GM18517 (cell line): Measurements from ENCODE around the gene SNTG2.

Source experiments
- ATAC-seq: cut with Tn5 transposase; IDR thresholded peaks from one replicate; pipeline ENCODE4 v1.9.1; 2021; ENCODE audit warnings: mild to moderate bottlenecking, moderate library complexity; ENCODE audit not compliant: unreplicated experiment

The SNTG2 gene

DNA sequence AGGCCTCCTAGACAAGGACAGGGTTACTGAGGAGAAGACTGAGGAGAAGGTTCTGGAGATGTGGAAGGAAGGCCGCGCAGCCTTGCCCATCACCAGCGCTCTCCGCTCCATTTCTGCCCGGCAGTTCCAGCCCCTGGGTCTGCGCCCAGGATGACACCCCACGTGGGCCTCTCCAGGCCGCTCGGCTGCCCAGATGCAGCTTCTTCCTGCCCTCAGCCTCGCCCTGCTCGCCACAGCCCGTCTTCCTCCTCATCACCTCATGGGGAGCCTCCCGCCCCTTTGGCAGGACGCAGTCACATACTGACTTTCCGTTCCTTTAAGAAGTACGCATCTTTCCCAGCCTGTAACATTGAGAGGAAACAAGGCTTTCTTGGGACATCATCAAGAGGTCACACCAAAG is 37.1 kb downstream of the SNTG2 start:
- no peak for ATAC-seq

DNA sequence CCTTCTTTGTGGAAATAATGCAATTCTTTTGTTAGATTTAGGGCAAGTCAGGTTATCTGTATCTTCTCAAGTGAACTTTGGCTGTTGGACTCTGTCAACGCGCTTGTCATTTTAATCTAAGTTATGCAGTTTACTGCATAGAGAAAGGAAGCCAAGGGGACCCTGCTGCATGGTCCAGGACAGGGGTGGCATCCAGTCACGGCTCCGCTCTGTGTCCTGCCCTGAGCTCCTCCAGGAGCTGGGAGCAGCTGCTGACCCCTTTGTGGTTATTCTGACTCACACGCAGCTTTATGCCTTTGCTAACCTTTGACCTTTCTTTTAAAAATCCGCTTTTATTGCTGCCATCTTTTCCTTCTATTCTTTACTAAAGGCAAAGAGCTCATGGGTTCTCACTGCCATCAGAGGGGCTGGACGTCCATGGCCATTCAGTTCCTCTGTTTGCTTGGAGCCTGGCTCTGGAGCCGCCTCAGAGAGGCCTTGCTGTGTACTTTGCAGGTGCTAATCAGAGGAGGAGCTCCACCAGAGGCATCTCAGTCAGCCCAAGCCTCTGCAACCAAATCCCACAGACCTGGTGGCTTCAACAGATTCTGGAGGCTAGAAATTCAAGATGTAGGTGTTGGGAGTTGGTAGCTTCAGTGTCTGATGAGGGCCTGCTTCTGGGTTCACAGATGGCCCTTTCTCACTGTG is 39.3 kb downstream of the SNTG2 start:
- ATAC-seq = no peak

DNA sequence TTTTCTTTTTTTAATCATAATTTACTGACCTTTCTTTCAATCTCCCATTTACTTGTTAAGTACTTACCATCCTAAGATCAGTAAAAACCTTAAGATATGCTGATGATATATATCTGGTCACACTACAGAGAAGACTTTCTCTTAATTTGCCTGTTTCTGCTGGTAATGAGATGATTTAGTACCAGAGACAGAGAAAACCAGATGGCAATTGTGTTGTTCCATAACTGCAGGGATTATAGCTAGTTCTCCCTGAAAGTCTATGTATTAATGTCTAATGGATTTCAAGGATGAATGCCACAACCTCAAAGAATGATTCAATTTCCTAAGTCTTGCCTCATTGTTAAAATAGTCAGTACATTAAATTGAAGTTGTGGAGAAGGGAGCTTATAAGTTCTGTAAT is 40.3 kb downstream of the SNTG2 start:
- no peak for ATAC-seq

DNA sequence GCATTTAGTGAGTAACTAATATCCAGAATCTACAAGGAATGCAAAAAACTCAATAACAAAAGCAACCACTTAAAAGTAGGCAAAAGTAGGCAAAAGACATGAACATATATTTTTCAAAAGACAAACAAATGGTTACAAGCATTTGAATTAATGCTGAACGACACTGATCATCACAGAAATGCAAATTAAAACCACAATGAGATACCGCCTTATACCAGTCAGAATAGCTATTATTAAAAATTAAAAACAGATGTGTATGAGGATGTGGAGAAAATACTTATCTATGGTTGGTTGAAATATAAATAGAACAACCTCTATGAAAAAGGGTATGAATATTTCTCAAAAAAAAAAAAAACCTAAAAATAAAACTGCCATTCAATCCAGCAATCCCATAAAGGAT is 51.7 kb downstream of the SNTG2 start:
- no peak for ATAC-seq

DNA sequence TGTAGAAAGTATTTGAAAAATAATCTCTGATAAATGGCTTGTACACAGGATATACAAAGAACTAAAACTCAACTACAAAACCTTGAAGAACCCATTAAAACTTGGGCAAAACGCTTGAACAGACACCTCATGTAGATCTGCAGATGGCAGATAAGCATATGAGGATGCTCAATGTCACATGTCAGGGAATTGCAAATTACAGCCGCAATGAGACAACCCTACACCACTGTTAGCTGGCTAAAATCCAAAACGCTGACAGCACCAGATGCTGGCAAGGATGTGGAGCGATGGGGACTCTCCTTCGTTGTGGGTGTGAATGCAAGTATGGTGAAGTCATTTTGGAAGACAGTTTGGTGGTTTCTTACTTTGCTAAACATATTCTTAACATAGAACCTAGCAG is 53.7 kb downstream of the SNTG2 start:
- no peak for ATAC-seq

DNA sequence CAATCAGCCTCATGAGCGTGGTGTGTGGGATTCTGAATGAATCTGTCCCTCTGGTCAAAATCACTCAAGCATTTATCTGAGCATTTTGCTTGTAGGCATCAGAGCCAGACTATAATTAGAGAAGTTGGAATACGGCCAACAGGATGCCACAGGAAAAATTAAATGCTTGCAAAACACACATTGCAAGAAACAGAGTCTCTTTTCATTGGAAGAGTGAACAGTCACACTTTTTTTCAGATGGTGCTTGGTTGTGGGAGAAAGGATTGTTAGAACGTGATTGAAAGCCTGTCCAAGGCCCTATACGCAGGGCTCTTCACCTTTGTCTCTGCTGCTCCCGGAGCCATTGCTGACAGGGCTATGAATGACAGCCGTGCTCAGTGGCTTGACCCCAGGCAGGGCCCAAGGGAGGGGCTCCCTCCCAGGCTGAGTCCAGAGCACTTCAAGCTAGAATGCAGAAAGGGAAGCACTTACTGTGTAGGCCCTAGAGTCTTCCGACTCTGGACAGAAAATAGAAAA is 59.8 kb downstream of the SNTG2 start:
- no peak for ATAC-seq

DNA sequence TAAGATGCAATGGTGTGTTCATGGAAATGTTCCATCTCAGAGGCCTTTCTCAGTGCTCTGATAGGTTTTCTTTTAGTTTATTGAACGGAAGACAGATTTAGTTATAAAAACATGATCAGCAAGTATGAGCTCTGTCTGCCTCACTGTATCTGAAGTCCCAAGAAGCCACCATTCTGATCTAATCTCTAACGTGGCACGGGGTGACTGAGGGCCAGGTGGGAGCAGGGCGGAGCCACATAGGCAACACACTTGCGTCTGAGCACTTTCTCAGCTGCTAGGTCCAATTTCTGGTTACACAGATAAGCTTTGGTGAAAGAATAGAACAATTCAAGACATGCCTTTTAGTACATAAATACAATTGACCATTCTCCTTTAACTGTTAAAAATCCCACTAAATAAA is 60.4 kb downstream of the SNTG2 start:
- no peak for ATAC-seq

DNA sequence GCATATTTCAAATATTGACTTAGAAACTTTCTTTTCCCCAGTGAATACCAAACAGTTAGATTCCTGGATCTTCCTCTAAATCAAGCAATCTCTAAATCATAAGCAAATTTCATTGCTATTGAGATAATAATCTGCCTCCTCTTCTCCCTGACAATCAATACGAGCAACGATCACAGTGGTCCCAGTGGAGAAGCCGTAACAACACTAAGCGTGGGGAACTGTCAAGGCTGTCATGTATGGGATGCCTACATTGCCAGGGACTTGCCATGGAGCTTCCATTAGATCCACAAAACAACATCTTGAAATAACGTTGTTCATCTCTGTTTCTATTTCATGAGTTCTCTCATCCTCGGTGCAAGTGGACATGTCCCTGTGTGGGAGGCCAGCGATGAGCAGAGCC is 61.3 kb downstream of the SNTG2 start:
- no peak for ATAC-seq

DNA sequence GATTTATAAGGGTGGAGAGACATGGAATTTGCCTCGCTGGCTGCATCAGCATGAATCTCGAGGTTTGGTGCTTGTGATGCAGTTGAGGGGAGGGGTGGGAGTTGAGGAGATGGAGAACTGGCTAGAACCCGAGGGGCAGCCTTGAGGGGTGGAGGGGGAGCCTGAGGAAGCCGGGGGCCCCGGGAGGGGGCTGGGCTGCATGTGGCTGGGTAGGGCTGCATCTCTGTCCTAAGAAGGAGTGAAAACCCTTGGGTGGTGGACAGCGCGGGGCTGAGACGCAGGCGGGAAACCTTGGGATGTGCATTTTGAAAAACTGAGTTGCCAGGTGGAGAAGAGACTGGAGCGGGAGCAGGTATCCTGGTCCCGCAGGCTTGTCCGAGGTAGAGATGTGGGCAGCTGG is 64.2 kb downstream of the SNTG2 start:
- no peak for ATAC-seq

DNA sequence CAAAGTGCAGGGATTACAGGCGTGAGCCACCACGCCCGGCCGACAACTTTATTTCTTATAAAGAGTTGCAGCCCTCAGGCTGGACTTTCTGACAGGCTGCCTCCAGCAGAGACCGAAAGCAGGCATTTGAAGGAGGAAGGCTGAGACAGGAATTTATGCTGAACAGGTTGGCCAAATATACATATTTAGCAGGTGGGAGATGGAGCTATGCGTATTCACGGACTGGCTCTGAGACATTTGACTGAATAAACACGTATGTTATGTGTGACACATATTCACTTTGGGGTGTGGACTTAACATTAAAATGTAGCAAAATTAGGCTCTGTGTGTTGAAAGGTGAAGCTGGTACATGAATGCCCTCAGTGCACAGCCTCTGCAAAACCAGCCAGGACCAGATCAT is 65.9 kb downstream of the SNTG2 start:
- ATAC-seq = no peak

DNA sequence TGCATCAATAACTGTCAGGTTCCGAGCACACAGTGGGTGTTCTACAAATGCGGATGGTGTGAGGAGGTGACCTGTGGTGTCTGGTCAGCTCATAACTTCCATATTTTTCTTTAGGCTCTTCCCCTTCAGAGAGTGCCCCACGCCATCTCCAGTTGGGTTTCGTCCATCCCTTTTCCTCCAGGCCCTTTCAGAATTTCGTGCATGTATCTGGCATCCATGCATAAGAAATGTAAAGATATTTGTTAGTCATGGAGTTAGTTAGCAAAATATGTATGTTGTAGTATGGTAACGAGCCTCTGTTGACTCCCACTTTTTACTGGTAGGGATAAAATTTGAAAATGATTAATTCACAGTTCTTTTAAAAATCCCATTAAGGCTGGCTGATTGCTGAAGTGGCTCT is 67.2 kb downstream of the SNTG2 start:
- no peak for ATAC-seq

DNA sequence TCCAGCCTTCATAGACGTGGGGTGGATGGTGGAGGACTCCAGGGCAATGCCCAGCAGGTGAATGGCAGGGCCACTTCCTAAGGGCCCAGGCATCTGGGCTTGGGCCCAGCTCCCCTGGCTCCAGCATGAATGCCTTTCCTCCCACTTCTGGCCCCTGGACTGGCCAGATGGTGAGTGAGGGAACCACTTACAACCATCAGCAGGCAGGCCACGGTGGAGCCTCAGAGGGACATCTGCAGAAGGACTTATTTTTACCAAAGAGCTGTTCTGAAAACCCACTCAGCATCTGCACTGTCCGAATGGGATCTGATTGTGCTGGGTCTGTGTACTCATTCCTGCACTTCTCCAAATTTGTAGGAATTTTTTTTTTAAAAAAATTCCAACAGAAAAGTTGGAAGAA is 69.6 kb downstream of the SNTG2 start:
- ATAC-seq = no peak

DNA sequence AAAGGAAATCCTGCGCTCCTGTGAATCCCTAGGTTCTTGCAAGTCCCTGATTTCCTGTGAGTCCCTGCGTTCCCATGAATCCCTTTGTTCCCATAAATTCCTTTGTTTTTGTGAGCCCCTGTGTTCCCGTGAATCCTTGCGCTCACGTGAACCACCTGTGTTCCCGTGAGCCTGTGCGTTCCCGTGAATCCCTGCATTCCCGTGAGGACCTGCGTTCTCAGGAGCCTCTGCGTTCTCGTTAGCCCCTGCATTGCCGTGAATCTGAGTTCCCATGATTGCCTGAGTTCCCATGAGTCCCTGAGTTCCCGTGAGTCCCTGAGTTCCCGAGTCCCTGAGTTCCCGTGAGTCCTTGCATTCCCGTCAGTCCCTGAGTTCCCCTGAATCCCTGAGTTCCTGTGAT is 71.5 kb downstream of the SNTG2 start:
- no peak for ATAC-seq

DNA sequence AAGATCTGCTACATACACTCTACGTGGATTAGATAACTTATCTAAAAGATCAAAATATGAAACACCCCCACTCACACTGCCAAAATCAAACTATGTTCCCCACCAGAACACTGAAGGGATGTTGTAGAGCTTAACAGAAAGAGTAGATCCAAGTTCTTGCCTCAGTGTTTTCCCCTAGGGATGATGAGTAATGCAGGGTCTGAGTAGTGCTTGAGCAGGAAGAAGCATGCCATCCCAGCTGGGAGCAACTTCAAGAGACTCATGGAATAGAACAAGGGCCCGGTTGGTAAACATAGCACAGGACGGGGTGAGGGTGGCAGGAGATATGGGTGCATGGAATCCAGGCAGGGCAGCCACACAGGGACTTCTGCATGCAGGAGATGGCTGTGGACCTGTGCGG is 74.3 kb downstream of the SNTG2 start:
- no peak for ATAC-seq

DNA sequence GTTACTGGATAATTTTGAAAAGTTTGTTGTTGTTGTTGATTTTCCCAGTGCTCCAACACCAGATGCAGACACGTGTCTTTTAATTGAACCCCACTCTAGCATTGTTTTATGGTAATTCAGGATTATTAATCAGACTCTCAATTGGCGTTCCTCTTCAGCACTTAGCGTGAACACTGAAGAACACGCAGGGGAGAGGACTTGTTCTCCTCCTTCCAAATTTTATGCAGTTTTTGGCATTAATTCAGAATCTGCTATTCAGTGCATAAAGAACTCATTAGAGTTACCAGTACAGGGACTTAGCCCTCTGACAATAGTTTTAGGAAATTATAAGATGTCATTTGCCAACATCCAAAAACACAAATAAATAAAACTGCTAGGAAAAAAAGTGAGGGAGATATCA is 75.5 kb downstream of the SNTG2 start:
- ATAC-seq = no peak

DNA sequence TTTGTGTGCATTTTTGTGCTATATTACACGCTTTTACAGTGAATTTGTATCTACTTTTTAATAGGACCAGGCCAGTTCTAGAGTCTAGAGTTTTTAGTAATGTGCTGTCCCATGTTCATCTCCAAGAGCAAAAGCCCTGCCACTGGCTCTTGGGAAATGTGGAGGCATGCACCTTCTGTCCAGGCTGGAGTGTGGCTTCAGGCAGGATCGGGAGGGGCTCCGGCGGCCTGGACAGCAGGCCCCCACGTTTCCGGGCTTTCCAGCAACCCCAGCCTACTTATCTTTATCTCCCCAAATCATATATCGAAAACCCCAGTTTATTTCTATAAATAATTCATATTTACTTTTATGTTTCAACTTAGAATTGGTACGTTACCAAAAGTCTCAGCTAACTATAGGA is 78.2 kb downstream of the SNTG2 start:
- ATAC-seq = no peak

DNA sequence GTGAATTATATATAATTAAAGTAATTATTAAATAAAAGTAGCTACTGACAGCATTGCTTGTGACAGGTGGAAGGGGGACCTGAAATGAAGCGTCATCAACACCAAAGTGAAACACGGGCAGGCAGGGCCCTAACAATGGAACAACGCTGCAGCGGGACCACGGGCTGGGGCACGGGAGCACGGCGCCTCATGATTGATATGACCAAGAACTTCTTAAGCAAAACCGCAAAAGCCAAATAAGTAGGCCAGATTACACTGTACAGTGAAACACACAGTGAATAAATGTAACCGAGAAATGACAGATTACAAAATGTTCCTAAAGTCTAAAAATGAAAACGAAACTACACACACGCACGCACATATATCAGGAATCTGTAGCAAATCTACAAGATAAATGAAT is 81.4 kb downstream of the SNTG2 start:
- ATAC-seq = no peak

DNA sequence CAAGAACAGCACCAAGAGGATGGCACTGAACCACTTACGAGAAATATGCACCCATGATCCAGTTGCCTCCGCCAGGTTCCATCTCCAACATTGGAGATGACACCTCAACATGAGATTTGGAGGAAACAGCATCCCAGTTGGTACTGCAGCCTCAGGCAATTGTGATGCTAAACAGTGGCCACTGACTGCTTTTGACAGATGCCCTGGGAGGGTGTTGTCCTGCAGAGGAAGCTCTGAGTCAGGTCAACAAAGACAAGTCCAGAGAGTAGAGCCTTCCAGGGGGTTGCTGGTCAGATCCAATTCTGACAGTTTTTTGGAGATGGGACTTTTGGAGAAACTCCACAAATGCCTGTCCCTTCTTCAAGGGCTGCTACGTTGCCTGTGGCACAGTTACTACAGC is 82.4 kb downstream of the SNTG2 start:
- ATAC-seq = no peak

DNA sequence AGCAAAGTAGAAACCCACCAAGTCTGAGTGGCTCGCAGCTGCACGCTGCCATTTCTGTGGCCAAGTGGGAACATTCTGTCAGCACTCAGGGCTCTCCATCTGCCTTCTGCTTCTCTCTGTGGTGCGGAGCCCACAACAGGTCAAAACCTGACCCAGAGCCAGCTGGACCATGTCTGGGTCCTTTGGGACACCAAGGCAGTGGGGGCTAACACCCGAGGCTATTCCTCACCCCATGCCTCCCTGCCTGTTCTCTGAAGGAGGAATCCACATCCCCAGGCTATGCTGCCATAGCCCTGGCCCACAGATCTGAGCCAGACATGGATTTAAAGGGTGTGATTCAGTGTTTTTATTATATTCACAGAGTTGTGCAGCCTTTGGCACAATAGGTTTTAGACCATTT is 86.4 kb downstream of the SNTG2 start:
- no peak for ATAC-seq

DNA sequence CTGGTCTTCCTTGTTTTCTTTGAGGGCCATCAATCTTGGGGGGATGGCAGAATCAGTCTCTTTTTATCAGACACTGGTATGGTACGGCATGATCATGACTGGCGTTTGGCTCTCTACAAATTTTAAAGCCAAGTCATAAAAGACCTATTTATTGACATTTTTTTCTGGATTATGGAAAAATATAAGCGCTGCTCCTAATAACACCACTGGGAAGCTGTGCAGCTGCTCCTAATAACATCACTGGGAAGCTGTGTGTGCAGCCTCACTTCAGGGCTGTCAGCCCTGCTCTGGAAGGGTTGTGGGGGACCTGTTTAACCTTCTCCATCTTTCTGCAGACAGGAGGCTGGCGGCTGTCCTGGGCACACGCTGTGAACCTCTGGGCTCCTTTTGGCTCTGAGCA is 88.9 kb downstream of the SNTG2 start:
- no peak for ATAC-seq

DNA sequence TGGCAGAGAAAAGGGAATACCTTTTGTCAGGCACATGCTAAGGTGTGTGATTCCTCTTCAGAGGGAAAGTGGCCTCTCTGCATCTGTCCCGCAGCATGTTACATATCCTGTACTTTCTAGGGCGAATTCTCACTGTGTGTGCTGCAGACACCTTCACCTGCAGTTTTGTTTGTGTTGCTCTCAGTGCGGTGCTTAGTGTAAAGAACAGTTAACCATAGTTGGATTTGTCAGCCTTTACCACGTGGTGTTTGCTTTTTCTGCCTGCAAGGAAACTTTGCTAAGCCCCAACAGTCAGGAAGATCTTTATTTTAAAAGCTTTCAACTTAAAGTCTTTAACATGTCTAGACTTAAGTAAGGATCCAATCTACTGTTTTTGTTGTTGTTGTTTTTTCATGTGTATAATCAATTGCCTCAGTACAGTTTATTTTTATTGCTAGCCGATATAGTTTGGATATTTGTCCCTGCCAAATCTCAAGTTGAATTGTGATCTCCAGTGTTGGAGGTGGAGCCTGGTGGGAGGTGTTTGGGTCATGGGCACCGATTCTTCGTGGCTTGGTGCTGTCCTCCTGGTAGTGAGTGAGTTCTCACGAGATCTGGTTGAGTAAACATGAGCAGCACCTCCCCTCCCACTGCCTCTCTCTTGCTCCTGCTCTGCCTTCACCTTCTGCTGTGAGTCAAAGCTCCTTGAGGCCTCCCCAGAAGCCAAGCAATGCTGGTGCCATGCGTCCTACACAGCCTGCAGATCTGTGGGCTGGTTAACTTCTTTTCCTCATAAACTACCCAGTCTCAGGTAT is 90.6 kb downstream of the SNTG2 start:
- no peak for ATAC-seq

DNA sequence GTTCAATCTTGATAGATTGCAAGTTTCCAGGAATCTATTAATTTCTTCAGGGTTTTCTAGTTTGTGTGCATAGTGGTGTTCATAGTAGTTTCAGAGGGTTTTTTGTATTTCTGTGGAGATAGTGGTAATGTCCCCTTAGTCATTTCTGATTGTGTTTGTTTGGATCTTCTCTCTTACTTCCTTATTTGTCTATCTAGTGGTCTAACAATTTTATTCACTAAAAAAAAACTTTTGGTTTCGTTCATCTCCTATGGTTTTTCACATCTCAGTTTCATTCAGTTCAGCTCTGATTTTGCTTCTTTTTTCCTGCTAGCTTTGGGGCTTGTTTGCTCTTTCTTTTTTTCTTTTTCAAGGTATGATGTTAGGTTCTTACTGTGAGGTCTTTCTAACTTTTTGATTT is 94.5 kb downstream of the SNTG2 start:
- ATAC-seq = peak; percentile 82

DNA sequence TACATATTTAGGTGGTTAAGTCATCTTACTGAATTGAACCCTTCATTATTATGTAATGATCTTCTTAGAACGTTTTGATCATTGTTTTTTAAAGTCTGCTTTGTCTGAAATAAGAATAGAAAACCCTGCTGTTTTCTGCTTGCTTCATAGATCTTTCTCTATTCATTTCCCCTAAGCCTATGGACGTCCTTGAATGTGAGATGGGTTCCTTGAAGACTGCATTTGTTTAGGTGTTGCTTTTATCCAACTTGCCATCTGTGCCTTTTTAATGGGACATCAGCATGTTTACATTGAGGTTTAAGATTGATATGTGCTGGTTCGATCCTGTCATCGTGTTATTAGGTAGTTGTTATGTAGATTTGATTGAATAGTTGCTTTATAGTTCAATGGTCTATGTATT is 95.4 kb downstream of the SNTG2 start:
- no peak for ATAC-seq
